ENCODE data around the gene KRT76.
"Not testable (repeated sequence)": the region's sequence is repeated elsewhere in the genome, so short reads cannot be mapped to it uniquely, and the experiment has no call there.

Gene KRT76

DNA sequence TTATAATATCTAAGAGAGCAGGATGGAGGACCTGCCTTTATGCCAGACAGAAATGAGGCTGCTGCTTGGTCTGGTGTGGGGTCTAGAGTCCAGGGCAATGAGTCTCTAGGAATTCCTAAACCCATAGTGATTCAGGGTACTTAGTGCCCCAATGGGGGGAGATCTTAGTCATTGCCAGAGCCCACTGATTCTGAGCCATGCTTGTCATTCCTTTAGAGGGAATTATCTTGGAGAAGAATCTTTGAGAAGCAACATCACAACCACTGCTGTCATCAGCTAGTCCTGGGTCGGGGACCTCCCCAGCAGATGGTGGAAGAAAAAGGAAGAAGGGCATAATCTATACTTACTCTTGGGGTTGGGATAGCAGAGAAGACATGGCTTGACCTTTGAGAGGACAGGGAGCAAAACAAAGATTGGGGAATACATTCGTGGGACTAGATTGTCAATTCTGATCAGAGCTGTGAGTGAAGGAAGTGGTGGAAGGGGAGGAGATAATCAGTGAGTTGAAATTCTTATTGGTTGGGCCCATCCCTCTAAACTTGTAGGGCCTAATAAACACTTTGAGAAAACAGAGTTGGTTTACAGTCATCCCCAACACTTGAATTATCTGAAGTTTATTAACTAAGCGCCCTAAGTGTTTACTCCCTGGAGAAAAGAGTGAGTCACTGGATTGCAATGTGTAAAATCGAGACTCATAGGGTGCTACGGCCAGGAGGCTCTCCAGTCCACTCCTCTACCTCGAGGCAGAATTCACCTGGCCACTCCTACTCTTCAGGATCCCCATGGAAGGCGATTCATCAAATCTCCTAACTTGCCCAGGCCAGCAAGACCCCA is 21.7 kb upstream of the KRT76 start:
- peak overlapping the region; percentile 66 for H3K27ac ChIP-seq
- peak; percentile 44 for DNase-seq (ENCODE audit: low read depth, low spot score)

DNA sequence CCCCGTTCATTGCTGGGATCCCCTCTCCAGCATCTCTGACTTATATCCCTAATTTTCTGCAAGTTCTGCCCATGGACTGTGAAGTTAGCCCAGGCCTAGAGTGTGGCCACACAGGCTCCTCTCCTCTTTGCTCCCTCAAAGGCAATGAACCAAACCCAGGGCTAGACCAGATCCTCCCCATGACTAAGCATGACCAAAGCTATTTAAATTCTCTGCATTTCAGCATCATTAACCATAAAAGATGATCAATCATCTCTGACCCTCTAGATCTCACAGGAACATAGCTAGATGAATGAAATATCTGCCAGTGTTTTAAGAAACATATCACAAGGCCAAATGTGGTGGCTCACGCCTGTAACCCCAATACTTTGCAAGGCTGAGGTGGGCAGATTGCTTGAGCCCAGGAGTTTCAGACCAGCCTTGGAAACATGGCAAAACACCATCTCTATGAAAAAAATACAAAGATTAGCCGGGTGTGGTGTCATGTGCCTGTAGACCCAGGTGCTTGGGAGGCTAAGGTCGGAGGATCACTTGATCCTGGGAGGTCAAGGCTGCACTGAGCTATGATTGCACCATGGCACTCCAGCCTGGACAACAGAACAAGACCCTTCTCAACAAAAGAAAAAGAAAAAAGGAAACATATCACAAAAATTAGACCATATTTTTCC is 21.0 kb upstream of the KRT76 start:
- H3K27ac ChIP-seq, result peak overlapping the region; percentile 66
- DNase-seq (ENCODE audit: low read depth, low spot score), result no peak

DNA sequence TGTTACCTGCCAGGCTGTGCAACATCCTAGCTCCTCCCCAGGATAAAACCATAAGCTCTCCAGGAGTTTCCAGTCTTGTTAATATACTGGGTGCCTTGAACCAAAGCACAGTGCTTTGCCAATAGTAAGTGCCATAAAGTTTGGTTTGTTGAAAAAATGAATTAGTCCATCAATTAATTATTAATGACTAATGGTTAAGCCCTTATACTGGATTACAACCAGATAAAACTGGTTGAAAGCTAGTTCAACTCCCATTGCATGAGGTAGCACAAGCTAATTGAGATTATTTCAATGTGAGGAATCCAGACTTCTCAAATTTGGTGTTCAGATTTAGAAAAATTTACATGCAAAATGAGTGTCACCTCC is 20.4 kb upstream of the KRT76 start:
- peak overlapping the region; percentile 66 for H3K27ac ChIP-seq
- no peak for DNase-seq (ENCODE audit: low read depth, low spot score)

DNA sequence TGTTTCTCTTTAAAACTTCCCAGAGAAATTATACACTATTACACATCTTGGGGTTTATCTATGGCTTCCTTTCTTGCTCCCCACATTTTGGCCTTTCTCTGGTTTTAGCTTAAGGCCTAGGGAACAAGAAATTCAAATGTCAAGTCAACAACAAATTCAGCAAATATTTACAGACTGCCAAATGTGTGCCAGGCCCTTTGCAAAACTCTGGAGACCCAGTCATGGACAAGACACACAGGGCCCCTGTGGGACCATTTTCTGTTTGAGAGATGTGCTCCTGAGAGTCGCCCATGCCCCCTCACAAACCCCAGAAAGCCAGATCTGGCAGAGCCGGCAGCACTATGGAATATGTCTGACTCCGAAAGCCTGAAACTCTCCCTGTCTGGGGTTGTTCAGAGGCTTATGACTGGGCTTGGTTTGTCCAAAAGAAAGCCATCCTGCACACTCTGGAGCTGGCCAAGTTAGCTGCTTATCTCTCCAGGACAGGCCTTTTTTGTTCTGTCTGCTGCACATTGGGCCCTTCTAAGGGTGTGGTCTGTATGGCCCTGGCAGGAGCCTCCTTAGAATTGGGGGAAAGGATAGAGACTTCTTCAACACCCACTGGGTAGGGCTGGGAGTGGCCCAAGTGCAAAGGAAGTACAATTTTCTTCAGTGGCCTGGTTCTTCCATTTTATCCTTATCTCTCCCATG is 19.8 kb upstream of the KRT76 start:
- peak overlapping the region; percentile 66 for H3K27ac ChIP-seq
- DNase-seq (ENCODE audit: low read depth, low spot score), result no peak

DNA sequence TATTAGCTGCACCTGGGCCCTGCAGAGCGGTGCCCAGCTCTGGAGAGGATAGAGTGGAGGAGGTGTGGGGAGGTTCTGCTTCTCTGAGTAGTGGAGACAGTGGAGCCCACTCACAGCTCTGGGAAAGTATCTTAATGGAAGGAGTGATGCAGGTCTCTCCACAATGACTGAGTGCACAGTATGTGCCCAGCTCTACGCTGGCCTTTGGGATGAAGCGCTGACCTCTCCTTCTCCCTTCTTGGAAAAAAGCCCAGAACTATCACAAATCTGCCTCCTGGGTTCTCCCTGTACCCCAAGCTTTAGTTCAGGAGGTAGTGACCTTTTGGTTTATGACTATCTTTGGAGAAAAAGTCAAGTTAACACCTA is 19.3 kb upstream of the KRT76 start:
- no peak overlapping the region for H3K27ac ChIP-seq
- no peak for DNase-seq (ENCODE audit: low read depth, low spot score)

DNA sequence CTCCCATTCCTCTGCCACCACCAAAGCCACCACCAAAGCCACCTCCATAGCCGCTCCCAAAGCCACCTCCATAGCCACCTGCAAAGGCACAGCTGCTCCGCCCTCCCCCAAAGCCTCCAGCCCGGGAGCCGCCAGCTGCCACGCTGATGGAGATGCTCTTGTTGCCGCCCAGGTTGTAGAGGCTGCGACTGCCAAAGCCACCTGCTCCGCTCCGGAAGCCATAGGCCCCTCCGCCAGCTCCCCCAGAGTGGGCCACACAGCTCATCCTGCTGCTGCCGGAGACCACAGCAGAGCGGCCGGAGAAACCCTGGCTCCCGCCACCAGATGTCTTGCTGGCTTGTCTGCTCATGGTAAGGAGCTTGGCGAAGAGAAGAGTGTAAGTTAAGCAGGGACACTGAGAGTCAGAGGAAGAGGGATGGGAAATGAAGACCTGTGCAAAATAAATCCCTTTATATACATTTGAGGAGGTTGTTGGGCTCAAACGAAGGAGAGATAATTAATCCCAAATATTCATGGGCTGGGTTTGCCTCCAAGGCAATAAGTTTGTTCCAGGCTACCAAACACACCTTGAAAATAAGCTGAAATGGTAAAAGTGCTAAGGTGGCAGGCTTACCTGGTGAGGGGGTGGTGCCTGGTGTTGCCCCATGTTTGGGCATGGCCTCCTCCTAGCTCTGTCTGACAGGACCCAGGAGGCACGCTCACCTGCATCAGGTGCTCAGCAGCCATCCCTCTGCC is 18.7 kb upstream of the KRT76 start, which contains the start of gene KRT3:
KRT3 (minus strand) TSS at position 424 of the 735 bp plus-strand sequence; CDS start at position 349, 75 bp downstream.
- no peak within 1 kb of the TSS for H3K27ac ChIP-seq
- no peak for DNase-seq (ENCODE audit: low read depth, low spot score)

DNA sequence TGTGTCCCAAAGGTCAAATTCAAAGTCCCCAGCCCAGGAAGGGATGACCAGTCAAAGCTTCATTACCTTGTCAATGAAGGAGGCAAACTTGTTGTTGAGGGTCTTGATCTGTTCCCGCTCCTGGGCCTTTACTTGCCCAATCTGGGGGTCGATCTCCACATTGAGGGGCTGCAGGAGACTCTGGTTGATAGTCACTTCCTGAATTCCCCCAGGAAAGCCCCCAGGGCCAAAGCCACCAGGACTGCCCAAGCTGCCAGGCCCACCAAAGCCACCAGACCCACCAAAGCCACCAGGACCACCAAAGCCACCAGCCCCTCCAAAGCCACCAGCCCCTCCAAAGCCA is 18.2 kb upstream of the KRT76 start:
- not testable (repeated sequence) for H3K27ac ChIP-seq; DNase-seq (ENCODE audit: low read depth, low spot score)

DNA sequence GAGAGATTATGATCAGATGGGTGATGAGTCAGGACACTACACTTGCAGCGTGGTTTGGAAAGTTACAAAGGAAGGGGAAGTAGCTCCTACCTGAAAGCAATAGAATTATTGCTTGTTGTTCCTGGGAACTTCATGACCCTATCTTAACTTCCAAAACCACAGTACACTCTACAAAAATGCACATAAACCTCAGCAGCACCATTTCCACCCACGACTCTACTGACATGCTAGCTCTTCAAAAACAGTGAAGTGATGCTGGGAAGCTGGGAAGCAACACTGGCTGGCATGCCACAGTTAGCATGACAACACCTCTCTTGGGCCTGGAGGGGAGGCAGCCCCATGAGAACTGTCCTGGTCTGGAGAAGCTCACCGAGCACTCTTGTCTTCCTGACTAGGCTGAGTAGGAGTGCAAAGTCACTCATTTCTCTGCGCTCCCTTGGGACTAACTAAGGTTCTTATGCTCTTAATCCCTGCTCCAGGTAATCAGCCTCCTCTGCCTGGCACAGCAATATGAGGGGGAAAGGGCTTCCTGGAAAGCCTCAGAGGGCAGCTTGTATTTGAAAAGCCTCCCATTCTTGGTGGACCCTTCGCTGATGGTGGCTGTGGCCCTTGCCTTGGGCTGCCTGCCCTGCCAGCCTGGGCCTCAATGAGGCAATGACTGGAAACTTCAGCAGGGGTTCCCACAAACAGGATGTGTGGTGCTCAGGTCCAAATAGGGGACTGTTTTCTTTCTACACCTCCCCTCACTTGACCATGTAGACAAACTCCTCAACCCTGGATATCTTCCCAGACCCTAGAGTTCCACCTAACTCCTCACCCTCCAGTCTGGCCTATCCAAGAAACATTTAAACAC is 17.6 kb upstream of the KRT76 start:
- DNase-seq (ENCODE audit: low read depth, low spot score), result no peak
- H3K27ac ChIP-seq, result no peak overlapping the region

DNA sequence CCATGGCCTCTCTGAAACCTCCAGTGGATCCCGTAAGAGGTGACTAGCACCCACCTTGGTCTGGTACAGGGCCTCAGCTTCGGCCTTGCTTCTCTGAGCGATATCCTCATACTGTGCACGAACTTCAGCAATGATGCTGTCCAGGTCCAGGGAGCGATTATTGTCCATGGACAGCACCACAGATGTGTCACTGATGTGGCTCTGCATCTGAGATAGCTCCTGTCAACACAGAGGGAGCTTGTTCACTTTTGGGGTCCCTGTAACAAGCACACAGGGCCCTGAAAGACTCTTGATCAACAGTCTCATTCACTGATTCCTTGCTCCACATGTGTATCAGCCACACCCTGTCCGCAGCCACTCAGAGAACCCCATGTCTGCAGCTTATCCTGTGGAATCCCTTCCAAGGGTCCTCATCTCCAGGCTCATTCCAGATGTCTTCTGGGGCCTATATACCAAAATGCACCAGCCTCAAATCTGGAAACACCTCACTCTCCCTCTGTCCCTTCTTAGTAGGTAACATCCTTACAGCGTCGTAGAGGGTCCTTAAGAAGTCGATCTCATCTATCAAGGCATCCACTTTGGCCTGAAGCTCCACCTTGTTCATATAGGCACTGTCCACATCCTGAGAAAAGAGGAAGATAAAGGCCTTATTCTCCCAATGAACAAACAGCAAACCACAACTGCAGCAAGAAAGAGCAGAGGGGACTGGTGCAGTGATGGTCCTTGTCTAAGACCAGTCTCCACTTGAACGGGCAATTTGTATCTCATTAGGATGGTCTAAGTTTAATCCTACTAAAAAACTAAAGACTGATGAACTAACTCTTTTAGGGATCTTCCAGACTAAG is 15.3 kb upstream of the KRT76 start:
- no peak for DNase-seq (ENCODE audit: low read depth, low spot score)
- no peak overlapping the region for H3K27ac ChIP-seq

DNA sequence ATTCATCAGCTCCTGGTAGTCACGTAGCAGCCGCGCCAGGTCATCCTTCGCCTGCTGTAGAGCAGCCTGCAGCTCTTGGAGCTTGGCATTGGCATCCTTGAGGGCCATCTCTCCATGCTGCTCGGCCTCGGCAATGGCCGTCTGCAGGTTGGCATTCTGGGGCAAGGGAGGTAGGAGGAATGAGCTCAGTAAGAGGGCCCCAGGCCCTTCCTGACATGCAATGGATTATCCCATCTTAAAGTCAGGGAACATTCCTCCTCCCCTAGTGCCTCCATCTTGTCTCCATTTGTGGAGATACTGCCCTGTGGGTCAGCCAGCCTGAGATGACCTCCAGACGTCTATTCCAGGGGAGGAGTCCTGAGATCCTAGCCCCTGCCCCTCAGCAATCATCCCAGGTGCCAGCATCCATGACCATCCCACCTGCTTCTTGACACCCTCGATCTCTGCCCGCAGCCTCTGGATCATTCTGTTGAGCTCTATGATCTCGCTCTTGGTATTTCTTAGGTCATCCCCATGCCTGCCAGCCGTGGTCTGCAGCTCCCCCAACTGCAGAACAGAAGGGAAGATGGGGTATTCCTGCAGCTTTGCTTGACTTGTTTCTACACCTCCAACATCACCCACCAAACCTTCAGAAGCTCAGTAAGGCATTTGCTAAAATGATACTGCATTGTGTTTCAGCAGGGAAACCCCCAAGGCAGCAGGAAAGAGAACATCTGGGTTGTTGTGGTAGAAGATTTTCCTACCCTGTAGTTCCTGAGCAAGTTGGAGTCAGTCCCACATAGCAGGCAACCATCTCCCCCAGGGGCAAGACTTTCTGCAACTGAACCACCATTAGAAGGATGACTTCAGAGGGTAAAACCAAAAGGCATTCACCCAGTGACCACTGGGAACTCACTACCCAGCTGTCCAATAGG is 14.4 kb upstream of the KRT76 start:
- no peak overlapping the region for H3K27ac ChIP-seq
- no peak for DNase-seq (ENCODE audit: low read depth, low spot score)

DNA sequence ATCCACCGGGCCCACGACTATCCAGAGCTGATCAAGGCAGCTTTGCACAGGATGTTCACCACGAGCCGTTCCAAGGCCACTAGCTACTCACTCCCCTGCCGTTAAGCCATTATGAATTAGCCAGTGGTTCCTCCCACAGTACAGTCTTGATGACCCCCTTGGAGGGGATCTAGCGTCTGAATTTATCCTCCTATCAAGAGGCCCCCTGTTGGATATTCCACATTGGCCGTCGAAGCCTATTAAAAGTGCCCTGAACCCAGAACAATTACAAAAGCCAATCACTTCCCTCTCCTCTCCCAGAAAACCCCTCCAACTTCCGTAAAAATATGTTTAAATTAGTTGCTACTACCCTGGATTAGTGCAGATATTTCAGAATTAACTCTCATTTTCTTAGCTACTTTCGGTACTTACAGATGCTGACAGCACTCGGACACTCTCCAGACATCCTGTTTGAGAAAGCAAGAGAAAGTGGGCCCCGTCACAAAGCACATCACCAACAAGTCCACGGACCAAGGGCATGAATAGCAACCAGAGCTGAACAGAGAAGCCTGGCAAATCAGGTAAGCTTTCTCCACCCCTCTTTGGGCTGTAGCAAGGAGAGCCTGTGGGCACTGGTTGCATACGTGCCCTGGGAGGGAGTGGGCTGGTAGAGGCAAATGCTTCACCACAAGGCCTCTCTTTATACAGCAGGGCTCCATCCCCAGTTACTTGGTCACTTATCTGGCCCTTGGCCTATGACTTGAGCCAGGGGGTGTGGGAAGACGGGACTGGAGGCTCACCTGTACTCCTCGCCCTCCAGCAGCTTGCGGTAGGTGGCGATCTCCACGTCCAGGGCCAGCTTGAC is 13.5 kb upstream of the KRT76 start:
- no peak for DNase-seq (ENCODE audit: low read depth, low spot score)
- no peak overlapping the region for H3K27ac ChIP-seq

DNA sequence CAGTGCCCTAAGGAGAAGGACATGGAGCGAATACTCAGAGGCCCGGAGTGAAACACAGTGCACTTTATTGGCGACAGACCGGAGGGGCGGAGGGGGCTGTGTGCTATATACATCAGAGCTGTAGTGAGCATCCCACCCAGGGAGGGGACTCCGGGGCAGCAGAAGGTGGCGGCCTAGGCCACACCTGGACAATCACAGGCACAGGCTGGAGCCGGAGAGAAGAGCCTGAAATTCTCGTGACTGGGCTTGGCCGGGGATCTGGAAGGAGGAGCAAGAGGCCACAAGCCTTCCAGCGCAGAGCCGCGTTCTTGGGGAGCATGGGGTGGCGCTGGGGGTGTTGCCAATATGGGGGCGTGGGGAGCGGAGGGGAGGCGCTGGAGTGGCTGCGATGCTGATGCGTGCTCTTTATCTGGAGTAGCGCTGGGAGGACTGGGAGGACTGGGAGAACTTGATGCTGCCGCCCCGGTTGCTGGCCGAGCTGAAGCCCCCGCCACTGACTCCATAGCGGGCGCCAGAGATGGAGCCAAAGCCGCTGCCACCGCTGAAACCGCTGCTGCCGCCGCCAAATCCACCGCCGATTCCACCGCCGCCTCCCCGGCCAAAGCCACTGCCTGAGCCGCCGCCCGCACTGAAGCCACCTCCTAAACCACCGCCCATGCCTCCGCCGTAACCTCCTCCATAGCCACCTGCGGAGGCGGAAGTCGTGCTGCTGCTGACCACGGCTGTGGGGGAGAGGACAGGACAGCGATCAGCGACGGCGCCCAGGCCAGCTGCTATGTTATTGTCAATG is 12.7 kb upstream of the KRT76 start:
- no peak overlapping the region for H3K27ac ChIP-seq
- no peak for DNase-seq (ENCODE audit: low read depth, low spot score)

DNA sequence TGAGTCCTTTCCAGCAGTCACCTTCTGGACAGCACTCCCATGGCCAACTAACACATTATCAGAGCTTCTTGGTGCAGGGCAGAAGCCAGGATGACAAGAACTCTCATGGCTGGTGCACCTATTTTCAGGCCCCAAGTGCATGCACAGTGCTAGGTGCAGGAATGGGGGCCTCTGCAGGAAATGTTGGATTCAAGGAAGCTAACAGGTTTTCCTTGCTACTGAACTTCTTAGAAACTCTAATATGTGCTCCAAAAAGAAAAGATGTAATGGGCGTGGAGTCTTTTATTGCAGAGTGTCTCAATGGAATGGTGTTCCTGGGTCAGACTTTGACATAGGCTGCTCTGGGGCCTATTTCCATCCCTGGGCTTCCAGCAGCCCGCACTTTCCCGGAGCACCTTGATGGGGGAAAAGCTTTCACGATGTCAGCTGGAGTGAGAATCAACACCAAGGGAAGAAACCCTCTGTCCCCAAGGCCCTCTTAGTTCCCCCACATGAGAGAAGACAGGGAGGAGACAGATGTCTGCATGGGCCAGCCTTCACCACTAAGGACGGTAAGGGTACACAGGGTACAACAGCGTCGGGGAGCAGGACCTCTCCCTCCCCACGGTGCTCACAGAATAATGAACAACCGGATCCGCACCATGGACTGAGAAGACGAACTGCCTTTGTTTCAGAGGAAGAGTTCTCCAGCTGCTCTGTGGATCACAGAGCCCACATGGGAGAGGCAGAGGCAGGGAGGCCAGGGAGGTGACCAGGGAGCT is 11.9 kb upstream of the KRT76 start:
- H3K27ac ChIP-seq, result no peak overlapping the region
- DNase-seq (ENCODE audit: low read depth, low spot score), result no peak

DNA sequence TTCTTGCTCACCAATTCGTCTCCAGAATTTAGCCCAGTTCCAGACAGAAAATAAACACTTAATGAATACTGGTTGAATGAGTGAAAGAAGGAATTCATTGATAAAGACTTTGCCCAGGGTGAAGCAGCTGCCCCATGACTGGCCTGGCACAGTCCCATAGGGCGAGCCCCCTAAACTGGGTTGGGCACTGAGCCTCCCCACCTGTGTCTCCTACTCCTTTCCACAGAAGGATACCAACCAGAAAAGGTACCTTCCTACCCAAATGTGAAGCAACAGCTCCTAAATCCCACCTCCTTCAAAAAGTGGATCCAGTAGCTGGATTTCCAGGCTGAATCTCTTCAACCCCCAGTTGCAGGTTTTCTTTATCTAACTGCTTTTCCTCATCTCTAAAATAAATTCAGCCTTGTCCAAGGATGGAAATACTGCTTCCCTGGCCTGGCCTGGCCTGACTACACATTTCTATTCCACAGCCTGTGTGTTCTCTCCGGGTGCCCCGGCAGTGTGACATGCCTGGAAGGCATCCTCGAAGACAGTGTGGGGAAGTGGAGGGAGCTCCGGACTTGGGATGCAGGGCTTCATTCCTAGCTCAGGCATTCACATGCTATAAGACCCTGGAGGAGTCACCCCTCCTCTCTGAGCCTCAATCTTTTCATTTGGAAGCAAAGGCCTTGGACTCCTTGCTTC is 11.2 kb upstream of the KRT76 start:
- no peak for DNase-seq (ENCODE audit: low read depth, low spot score)
- H3K27ac ChIP-seq, result no peak overlapping the region

Data from epithelial cell of prostate (primary cell).